GM12874 (cell line): ENCODE results near the gene PIH1D1.

Experiments
- TF ChIP-seq, protein P1 (sequence below): IDR thresholded peaks from 2 replicates; pipeline ENCODE4 v1.5.1; 2011; ENCODE audit warnings: low read depth, mild to moderate bottlenecking, control low read depth, low read length, moderate library complexity; ENCODE audit not compliant: insufficient read depth

PIH1D1 gene

GRCh38 chr19:49488046-49488862 lies 36.6 kb upstream of the PIH1D1 start:
- TF ChIP-seq, protein P1, sequence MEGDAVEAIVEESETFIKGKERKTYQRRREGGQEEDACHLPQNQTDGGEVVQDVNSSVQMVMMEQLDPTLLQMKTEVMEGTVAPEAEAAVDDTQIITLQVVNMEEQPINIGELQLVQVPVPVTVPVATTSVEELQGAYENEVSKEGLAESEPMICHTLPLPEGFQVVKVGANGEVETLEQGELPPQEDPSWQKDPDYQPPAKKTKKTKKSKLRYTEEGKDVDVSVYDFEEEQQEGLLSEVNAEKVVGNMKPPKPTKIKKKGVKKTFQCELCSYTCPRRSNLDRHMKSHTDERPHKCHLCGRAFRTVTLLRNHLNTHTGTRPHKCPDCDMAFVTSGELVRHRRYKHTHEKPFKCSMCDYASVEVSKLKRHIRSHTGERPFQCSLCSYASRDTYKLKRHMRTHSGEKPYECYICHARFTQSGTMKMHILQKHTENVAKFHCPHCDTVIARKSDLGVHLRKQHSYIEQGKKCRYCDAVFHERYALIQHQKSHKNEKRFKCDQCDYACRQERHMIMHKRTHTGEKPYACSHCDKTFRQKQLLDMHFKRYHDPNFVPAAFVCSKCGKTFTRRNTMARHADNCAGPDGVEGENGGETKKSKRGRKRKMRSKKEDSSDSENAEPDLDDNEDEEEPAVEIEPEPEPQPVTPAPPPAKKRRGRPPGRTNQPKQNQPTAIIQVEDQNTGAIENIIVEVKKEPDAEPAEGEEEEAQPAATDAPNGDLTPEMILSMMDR: no peak

GRCh38 chr19:49487277-49488045 lies 35.8 kb upstream of the PIH1D1 start, which contains the start of gene RPL13A:
TSS of gene RPL13A (plus strand) at chr19:49487608. CDS start at chr19:49487630, 22 bp downstream.
- TF ChIP-seq, protein P1: no peak

- TF ChIP-seq, protein P1: no peak
These were observed 35.2 kb upstream of the PIH1D1 start for GRCh38 chr19:49486710-49487276.

- TF ChIP-seq, protein P1: no peak
These were observed 34.6 kb upstream of the PIH1D1 start for GRCh38 chr19:49486232-49486631.

DNA sequence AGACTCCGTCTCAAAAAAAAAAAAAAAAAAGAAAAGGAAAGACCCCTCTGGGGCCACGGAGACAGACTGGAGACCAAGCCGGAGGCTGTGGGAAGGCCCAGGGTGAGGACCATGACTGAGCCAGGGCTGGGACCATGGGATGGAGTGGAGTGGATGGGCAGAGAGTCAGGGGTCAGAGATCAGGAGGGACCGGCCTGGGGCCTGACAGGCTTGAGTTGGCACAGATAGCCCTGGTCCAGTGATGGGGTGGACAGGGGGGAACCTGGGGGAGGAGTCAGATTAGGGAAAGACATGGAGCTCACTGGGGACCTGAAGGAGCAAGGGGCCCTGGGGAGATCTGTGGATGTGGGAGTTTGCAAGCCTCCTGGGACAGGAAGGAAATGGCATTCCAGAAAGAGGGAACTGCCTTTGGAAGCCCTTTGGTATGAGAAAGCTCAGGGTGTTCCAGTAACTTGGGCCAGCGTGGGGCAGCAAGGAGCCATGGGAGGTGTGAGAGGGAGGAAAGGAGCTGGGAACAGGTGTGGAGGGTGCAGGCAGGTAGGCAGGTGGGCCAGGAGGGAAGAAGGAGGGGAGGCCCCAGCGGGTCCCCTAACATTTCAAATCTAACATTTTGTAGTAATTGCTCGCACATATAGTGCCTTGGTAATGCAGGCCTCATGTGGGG lies 29.5 kb upstream of the PIH1D1 start:
- TF ChIP-seq, protein P1: no peak

DNA sequence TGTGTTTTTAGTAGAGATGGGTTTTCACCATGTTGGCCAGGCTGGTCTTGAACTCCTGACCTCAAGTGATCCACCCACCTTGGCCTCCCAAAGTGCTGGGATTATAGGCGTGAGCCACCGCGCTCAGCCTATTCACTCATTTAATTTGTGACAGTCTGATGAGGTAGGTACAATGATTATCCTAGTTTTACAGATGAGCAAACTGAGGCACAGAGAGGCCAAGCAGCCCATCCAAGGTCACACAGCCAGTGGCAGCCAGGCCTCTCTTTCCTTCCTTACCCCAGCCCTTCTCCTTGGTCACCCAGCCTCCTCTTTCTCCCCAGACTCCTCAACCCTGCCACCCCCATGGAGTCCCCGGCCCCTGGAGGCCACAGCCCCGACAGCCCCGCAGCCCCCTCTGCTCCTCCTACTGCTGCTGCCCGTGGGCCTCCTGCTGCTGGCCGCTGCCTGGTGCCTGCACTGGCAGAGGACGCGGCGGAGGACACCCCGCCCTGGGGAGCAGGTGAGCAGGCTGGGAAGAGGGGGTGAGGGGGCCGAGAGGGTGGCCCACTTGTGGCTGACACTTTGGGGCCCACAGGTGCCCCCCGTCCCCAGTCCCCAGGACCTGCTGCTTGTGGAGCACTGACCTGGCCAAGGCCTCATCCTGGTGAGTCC lies 28.5 kb upstream of the PIH1D1 start:
- TF ChIP-seq, protein P1: no peak
